NCI-H510A (cell line): ENCODE results near the gene BRIX1.
"Not testable (repeated sequence)": the region's sequence is repeated elsewhere in the genome, so short reads cannot be mapped to it uniquely, and the experiment has no call there.

Experiments
- DNase-seq: peaks from one replicate; lab custom pipeline; 2025; lab: John Stamatoyannopoulos, UW

Gene BRIX1

DNA sequence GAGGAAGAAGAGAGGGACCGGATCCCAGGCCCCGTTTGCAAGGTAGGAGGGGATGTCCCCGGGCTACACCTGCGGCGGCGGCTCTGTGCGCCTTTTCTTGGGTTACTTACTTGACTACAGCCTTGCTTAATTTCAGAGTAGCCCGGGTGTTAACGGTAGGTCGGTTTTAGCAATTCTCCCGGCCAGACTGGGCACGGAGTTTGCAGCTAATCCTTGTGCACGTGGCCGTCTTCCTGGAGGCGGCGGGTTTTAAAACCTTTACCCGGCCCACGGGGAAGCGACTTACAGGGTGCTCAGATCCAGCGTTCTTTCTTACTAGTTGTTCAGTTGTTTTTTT lies 313 bp downstream of the BRIX1 start:
- no peak for DNase-seq

DNA sequence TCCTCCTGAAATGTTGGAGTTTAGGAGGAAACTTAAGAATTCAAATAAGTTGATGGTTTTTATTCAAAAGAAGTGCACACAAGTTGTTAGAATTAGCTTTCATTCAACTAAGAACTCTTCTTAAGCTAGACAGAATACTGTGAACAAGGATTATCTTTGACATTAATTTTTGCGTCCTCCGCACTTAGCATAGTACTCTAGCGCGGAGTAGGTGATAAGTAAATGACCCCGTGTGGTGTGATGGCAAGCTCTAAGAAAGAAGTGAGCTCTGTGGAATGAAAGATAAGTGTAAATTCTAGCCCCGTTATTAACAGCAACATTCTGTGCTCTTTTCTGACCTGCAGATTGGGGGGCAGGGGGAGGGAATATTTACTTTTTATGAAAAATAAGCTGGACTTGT lies 1.0 kb downstream of the BRIX1 start:
- DNase-seq: no peak

DNA sequence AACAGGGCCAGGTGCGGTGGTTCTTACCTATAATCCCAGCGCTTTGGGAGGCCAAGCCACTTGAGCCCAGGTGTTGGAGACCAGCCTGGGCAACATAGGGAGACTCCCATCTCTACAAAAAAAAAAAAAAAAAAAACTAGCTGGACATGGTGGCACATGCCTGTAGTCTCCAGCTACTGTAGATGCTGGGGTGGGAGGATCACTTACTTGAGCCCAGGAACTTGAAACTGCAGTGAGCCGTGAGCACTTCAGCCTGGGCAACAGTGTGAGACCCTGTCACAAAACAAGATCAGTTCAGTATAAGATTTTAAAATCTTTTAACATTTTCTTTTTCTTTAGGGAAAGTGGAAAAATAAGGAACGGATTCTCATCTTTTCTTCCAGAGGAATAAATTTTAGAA lies 2.5 kb downstream of the BRIX1 start:
- DNase-seq: peak; percentile 34

DNA sequence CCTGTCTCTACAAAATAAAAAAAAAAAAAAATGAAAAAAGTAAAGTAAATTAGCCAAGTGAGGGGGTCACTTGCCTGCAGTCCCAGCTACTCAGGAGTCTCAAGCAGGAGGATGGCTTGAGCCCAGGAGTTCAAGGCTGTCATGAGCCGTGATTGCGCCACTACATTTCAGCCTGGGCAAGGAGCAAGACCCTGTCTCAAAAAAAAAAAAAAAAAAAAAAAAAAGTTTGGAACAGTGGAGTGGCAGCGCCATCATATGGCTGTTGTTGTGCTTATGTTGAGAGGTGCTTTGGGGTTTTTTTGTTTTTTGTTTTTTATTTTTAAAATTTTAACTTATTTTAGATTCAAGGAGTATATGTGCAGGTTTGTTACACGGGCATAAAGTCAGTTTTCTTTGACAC lies 3.6 kb downstream of the BRIX1 start:
- DNase-seq: no peak

DNA sequence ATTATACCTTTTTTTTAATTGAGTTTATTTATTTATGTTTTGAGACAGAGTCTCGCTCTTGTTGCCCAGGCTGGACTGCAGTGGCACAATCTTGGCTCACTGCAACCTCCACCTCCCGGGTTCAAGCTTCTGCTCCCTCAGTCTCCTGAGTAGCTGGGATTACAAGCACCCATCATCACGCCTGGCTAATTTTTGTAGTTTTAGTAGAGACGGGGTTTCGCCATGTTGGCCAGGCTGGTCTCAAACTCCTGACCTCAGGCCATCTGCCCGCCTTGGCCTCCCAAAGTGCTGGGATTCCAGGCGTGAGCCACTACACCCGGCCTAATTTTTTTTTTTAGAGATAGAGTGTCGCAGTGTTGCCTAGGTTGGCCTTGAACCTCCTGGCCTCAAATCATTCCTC lies 7.7 kb downstream of the BRIX1 start:
- not testable (repeated sequence) for DNase-seq

DNA sequence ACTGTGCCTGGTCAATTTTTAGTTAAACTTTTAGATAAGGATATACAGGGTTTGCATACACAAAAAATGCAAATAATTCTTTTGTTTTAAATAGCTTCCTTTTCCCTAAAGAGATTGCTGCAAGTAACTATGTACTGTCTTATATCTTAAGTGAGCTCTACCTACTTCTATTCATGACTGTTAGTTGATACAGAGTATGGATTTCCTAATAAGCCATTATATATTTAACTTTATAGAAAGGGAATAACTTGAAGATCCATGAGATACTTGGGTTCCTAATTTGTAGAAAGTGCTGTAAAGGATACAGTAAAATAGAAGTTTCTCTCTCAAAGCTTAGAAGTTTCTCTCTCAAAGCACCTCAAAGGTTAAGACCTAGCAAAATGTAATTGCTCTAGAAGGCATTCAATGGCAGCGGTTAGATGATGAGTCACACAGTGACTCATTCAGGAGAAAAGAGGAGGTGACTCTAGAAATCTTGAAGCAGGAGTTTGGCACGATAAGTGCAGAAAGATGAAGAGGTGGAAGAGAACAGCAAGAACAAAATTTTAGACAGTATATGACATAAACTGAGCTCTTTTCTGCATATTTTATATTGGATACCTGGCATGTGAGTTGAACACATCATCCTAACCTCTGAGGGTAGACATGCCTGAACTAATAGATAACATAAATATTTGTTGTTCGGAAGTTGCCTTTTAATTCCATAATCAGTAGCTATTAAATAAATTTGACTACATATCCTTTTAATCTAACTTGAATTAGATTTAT lies 8.4 kb downstream of the BRIX1 start:
- DNase-seq: no peak

DNA sequence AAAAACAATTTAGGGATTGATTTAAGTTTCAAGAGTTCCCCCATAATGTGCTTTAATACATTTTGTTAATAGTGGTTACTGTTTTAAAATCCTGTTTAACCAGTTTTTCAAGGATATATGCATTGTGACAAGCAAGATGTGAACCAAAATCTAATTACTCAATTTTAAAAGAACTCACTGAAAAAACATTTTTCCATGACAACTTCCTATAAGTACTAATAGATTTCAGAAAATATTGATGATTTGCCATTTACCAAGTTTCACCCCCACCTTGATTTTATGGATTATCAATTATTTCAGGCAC lies 8.9 kb downstream of the BRIX1 start:
- no peak for DNase-seq

DNA sequence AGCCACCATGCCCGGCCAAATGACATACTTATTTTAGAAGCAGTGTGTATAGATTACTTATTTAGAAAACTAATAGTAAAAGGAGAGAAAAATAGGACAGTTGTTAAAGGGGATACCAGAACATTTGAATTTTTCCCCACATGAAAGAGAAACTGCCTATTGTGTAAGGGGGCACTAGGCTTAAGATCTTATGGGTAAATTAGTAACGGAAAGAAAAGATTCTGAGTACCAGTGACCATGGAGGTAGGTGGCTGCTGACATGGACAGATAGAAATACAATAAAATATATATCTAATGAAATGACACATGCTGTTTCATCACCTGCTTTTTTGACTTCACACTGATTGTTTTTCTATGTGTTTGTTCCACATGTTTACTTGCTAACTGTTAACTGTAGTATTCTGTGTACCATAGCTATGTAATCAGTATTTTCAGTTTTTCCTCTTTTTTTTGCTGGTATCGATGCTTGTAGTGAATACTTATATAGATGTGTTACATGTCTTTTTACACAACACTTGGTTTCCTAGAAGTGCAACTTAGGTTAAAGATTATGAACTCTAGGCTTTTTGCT lies 10.9 kb downstream of the BRIX1 start:
- no peak for DNase-seq

DNA sequence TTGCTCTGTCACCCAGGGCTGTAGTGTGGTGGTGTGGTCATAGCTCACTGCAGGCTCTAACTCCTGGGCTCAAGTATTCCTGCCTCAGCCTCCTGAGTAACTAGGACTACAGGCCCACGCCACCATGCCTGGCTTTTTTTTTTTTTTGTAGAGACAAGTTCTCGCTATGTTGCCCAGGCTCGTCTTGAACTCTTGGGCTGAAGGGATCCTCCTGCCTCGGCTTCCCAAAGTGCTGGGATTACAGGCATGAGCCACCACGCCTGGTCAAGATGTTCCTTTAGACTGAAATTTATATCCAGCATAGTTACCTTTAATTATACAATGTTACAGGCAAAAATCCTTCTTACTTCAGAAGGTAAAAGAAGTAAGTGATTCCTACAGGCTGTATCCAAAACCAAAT lies 12.3 kb downstream of the BRIX1 start:
- no peak for DNase-seq

DNA sequence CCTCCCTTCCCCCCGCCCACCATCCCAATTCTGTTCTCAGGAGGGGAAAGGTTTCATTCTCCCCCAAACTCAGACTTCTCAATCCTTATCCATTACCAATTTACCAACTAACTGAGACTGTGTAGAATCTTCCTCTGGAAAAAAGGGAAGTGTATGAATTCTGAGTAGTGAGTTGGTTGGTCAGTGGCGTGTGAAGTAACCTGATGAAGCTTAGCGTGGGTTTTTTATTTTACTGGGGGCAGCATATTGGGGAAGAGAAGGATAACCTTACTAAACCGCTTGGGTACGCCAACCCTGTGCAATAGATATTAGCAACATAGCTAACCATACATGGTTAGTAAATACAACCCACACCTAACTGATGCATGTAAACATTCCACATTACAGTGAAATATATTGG lies 12.8 kb downstream of the BRIX1 start:
- no peak for DNase-seq

DNA sequence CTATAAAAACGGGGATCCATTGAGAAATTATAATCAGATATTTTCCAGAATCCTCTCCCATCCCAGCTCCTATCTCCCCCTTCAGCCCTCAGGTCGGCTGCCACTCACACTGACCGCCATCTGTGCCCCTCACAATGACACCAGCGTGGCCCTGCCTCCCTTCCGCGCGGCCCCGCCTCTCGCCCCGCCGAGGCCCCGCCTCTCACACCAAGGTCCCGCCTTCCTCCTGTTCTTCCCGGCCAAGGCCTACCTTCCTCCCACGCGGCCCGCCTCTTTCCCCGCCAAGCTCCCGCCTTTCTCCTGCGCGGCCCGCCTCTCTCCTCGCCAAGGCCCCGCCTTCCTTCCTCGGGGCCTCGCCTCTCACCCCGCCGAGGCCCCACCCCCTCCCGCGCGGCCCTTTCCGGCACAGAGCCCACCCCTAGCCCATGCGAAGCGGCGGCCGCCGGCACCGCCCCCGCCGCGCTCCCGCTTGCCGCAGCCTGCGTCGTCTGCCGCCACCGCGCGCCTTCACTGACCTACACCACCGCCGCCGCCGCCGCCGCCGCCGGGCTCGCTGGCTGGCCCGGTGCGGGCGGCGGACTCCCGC lies 13.7 kb downstream of the BRIX1 start, which contains the start of gene DNAJC21:
DNAJC21 (plus strand) TSS at position 426 of the 586 bp plus-strand sequence. CDS start 261 bp downstream, outside the sequence.
- peak; percentile 98 for DNase-seq

DNA sequence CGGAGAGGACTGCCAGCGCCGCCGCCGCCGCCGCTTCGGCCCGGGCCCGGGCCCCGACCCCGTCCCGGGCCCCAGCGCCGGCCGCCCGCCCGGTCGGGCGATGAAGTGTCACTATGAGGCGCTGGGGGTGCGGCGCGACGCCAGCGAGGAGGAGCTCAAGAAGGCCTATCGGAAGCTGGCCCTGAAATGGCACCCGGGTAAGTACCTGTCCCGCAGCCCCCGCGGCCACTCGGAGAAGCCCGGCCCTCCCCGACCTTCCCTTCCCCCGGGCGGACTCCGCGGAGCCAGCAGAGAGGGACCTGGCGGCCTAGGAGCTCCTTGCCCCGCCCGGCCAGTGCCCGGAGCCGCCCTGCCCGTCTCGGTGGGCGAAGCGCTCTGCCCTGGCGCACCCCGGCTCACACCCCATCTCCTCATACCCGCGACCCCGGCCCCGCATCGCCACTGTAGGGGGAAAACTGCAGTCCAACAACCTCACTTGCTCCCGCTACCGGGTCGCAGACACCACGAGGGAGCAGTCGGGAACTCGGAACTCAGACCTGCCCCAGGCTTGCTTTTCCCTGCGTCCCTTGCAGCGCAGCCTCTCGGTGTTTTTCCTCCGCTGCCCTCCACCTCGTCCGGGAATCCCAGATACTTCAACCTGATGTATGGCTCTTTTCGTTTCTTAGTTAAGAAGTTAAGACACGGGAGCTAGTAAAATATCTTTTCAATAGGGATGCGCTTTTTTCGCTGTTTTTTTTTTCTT lies 14.4 kb downstream of the BRIX1 start:
- peak; percentile 89 for DNase-seq

DNA sequence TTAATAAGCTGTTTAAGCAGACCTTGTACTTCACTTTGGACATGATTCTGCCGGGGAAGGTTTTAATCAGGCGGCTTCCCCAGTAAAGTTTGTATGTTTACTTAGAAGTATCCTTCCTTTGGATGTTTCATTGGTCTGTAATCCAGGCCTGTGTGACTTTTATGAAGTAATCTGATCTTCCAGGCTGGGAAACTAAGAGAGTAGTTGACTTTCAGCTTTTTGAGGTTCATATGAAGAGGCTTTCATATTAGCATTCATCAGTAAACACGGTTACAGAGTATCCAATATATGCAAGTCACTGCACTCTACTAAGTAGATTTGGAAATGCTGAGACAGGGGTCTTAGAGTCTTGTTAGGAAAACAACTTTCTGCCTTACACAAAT lies 14.9 kb downstream of the BRIX1 start:
- no peak for DNase-seq

DNA sequence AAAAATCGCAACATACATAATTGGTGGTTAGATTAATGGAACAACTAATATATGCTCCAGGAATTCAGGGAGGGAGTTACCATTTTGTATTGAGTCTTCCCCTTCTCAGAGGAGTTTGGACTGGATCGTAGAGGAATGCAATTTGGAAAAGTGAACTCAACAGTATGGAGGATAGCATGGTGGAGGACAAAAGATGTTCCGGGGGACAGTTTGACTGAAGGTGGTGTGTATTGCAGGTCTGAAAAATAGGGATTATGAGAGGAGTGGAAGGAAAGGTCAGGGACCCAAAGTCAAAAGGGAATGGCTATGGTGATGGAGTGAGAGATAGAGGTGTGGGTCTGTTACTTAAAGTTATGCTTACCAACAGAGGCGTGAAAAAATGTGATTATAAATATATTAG lies 15.4 kb downstream of the BRIX1 start:
- DNase-seq: no peak

DNA sequence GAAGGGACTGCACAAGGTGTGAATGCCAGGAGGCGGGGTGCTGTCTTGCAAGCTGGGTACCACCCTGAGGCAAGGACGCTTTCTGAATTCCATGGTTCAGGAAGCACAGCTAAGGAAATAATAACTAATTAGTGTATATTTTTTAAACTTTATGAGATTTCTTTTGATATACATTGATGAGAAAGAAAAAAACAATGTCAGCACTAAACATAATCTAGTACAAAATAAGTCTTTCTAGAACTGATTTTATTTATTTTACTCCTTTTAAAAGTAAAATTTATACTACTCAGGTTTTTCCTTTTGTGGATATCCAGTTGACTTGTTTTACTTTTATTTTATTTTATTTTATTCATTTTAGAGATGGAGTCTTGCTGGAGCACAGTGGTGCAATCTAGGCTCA lies 17.4 kb downstream of the BRIX1 start:
- no peak for DNase-seq

DNA sequence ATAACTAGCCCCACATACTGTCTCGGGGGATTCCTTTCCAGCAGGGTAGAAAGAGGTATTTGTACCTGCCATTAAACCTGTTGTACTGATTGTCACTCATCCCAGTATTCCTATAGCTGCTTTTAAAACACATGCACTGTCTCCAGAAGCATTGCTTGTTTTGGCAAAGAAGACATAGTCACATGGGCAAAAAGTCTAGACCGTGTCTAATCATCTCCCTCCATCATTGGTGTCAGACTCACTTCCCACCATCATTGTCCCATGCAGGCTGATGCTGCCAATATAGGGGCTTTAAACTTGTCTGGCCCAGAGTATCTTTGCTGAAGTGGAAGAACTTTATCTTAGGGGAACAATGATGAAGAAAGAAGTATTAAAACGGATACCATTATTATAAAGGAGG lies 26.4 kb downstream of the BRIX1 start:
- DNase-seq: no peak

DNA sequence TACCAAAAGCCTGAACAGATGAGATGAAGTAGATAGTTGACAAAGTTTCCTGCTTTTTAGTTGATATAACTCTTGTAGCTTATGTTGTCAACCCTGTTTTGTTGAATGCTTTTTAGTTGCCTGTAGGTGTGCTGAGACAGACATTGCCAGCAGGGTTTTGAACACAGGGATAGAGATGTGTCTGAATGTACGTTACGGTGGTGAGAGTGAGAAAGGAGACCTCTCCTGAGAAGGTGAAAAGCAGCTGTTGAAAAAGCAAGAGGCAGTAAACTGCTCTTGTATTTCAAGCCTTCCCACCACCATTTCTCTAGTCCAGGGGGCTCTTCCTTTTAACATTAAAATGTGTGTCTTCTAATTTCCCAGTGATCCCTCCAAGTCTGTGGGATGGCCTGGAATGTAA lies 28.5 kb downstream of the BRIX1 start:
- no peak for DNase-seq

DNA sequence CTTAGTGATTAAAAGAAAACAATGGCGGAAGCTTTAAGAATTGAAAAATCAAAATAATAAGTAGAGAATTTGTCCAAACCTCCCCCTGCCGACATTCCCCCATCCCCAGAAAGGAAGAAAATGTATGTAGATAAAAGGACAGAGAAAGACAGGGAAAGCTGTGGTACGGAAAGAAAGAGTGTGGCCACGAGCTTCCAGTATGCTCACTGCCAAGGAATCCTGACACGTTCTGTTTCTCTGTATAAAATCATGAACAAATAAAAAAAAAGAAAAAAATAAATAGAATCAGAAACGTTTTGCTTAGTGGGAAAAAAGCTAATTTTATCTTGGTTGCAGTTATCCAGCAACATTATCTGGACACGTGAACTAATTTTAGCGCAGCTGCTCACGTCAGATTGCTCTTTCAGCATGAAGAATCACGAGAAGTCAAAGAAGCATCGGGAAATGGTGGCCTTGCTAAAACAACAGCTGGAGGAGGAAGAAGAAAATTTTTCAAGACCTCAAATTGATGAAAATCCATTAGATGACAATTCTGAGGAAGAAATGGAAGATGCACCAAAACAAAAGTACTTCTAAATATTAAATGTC lies 29.0 kb downstream of the BRIX1 start:
- DNase-seq: no peak

DNA sequence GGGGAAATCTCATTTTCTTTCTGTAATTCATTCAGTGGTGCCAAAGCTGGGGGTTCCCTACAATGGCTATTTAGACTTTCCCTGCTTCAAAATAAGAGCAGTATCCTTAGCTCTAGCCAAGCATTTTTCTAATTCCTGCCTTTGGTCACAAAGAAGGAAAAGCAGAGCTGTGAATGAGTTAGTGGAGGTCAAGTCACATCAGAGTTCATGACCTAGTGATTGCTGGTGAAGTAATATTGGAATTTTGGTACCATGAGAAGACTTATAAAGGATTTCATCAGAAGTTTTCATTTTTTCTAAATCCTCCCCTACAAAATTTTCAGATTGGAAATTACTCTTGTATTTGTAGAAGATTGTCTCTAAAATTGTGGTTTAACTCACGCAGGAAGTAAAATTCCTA lies 41.8 kb downstream of the BRIX1 start:
- DNase-seq: no peak

DNA sequence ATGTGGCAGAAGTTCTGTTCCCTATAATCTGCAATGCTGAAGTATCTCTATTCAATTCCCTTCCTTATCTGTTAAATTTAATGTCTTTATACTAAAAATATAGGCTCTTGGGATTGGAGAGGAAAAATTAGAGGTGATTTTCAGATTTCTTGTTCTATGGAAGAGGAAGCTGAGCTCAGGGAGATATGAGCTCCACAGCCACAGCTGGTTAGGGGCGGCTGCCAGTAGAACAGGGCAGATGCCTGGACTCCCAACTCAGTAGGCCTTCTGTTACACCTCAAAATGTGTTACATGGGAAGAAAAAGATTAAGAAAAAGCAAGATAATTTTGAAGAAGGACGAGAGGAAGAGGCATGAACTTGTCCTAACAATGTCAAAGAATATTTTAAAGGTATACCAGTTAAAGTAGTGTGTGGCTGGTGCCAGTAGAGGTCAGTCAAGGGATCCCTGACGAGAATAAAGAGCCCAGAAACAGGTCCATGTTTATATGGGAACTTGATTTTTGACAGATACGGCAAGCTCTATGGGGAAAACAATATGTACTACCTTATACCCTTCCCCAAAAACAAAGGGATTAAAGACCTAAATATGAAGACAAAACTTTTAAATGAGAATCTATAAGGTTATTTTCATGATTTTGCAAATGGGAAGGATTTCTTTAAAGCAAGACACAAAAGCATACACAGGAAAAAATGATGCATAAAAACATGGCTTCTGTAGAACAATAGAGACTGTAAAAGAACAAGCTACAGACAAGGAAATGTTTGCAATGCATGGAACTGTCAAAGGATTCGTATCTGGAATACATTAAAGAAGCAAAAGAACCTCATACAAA lies 42.6 kb downstream of the BRIX1 start:
- no peak for DNase-seq

DNA sequence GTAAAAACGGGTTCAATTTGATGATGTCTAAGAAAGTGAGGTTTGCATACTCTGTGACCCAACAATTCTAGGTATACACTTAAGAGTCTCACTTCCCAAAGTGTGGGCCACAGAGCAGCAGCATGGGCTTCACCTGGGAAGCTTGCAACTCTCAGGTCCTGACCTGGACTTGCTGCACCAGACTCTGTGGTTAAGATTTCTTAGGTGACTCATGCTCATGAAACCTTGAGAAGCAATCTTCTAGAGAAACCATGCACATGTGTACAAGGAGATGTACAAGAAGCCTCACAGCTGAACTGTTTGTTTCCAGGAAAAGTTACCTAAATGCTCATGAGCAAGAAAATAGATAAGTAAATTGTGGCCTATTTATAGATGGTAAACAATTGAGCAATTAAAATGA lies 43.8 kb downstream of the BRIX1 start:
- DNase-seq: no peak

DNA sequence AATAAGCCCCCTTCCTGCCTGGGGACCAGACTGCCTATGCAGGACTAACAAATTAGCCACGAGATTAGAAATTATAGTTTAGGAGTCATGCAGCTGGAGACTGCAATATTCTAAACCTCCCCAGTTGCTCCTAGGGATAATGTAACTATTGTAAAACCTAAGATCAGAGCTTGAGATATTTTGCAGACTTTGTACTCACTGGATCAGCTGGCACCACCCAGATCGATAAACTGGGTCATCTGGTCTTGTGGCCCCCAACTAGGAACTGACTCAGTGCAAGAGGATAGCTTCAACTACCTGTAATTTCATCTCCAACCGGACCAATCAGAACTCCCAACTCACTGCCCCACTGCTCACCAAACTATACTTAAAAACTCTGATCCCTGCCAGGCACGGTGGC lies 52.0 kb downstream of the BRIX1 start:
- DNase-seq: no peak
